Stimulated activated CD4-positive, alpha-beta T cell treated with anti-CD3 and anti-CD28 coated beads, TNF-alpha, amount 100 ng/mL, for 1 hour (primary cell): Measurements from ENCODE around the gene SPIB.
"Not testable (repeated sequence)": the region's sequence is repeated elsewhere in the genome, so short reads cannot be mapped to it uniquely, and the experiment has no call there.

ENCODE experiments used
- DNase-seq, 3 donors: peaks; one replicate each; pipeline ENCODE4 v3.0.0-alpha.2; 2020; ENCODE audit warnings: low read depth in 3 of 3, low spot score in 1 of 3

SPIB gene

GRCh38 chr19:50390952-50391351, 27.8 kb upstream of the SPIB start:
- DNase-seq, result not testable (repeated sequence)

DNA sequence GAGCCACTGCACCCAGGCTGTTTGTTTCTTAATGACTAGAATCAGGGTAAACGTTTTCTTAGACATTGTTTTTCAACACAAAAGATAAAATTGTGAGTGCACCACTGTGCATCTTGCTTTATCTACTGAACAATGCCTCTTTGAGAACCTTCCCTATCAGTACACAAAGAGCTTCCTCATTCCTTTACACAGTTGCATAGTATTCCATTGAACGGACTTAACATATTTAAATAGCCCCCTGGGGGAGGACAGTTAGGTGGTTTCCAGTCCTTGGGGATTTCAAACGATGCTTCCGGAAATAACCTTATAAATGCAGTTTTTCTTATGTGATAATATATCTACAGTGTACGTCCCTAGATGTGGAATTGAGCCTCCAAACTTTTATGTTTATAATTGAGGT, 26.0 kb upstream of the SPIB start:
- no peak for DNase-seq

GRCh38 chr19:50393589-50393988, 25.1 kb upstream of the SPIB start:
- DNase-seq, result no peak

GRCh38 chr19:50394017-50394416, 24.7 kb upstream of the SPIB start:
- DNase-seq, result no peak

DNA sequence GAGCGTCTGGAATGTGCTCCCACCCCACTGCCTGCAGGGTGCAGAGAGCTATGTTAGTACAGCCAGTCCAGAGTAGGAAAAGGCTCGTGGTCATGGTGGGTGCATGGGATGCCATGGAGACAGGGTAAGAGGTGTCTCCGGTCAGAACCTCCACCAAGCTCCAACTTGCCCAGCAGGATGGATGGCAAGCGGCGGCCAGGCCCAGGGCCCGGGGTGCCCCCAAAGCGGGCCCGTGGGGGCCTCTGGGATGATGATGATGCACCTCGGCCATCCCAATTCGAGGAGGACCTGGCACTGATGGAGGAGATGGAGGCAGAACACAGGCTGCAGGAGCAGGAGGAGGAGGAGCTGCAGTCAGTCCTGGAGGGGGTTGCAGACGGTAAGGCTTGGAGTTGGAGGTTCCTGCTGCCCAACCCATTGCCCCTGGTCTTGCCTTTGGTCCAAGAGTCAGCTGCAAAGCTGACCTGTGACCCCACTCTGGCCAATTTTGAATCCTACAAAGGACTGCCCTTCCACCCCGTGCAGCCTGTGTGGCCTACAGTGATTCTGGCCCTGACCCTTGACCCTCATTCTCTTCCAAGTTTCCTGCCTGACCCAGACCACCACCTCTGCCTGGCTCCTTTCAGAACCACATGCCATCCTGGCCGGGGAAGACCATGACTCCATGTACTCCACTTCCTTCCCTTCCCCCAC, 19.9 kb upstream of the SPIB start:
- DNase-seq, result no peak

DNA sequence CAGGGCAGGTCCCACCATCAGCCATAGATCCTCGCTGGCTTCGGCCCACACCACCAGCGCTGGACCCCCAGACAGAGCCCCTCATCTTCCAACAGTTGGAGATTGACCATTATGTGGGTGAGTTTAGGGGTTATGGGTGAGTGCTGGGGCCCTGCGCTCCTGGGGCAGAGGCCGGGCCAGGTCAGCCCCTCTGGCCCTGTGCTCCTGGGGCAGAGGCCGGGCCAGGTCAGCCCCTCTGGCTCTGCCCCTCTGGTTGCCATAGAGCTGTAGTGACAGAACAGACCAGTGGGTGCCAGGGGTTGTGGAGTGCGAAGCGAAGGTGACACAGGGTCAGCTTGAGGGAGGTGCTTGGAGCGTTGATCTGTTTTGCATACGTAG, 19.4 kb upstream of the SPIB start:
- no peak for DNase-seq

- no peak for DNase-seq
Measured at GRCh38 chr19:50401605-50402450, 16.9 kb upstream of the SPIB start.

DNA sequence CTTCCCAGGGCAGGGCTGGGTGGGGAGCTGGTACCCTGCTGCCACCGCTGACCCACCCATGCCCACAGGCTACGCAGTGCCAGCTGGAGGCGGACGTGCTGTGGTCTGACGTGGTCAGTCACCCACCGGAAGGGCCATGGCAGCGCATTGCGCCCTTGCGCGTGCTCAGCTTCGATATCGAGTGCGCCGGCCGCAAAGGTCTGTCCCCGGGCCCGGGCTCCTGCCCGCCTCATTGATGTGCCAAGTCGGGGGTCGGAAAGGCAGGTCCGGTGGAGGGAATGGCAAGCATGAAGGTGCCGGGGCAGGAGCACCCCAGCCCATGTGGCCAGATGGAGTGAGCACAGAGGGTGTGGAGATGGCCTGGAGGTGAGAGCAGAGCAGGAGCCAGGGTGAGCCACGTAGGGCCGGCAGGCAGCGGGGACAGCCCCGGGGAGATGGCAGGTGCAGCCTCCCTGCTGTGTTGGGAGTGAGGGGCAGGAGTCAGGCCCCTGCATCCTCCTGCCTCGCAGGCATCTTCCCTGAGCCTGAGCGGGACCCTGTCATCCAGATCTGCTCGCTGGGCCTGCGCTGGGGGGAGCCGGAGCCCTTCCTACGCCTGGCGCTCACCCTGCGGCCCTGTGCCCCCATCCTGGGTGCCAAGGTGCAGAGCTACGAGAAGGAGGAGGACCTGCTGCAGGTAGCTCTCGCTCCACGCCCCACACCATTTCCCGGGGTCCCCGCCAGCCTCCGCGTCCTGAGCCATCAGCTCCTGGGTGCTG, 16.0 kb upstream of the SPIB start:
- no peak for DNase-seq

GRCh38 chr19:50406156-50406820, 12.4 kb upstream of the SPIB start:
- DNase-seq, result no peak

GRCh38 chr19:50406829-50407228, 11.9 kb upstream of the SPIB start:
- no peak for DNase-seq

DNA sequence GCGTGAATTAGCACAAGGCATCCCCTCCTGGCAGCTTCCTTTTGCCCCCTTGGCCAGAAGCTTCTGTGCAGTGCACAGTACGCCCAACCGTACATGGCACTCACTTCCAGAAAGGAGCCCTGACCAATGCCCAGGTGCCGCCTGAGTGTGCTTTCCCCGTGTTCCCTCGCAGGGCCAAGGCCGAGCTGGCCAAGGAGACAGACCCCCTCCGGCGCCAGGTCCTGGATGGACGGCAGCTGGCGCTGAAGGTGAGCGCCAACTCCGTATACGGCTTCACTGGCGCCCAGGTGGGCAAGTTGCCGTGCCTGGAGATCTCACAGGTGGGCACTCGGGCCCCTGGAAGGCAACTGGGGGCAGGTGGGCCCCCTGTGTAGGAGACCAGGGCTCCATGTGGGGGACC, 9.4 kb upstream of the SPIB start:
- no peak for DNase-seq

DNA sequence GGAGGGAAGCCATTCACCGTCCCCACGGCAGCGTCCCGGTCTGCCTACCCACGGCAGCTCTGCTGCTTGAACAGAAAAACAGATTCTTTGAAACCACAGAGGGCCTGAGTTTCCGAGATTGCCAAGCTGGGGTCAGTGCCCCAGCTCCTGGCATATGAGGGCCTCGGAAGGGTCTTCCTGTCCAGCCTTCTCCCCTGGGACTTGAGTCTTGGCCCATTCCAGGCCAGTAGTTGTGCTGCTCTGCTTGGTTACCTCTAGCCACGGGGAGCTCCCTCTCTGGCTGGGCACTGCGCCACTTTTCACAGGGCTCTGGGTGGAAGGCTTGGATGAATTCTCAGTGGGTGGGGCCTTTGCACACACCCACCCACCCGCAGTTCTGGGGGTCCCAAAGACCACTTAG, 8.6 kb upstream of the SPIB start:
- no peak for DNase-seq

DNA sequence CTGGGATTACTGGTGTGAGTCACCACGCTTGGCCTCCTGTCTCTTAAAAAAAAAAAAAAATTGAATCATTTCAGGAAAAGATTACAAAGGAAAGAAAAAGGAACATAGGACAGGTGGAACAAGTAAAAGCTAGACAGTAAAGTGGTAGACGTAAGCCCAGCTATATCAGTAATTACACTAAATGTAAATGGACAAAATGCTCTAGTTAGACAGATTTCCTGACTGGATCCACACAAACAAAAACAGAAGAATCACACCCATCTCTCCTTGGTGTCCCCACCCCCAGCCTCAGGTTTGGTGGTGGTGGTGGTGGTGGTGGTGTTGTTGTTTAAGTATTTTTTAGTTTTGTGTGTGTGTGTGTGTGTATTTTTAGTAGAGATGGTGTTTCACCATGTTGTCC, 6.3 kb upstream of the SPIB start:
- no peak for DNase-seq

DNA sequence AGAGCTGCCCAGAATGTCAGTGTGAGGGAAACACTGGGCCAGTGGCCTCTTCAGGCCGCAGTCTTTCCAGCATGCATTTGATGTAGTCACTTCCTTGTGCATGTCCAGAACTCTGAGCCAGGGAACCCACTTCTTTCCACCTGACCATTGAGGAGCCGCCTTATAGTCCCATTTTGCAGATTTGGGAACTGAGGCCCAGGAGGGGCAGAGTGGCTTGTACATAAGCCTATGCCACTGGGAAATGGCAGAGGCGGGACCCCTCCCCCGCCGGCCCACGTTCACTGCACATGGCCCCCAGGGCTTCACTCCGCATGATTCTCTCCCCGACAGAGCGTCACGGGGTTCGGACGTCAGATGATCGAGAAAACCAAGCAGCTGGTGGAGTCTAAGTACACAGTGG, 5.6 kb upstream of the SPIB start:
- no peak for DNase-seq

- no peak for DNase-seq
Measured at GRCh38 chr19:50413531-50413930, 5.2 kb upstream of the SPIB start.

DNA sequence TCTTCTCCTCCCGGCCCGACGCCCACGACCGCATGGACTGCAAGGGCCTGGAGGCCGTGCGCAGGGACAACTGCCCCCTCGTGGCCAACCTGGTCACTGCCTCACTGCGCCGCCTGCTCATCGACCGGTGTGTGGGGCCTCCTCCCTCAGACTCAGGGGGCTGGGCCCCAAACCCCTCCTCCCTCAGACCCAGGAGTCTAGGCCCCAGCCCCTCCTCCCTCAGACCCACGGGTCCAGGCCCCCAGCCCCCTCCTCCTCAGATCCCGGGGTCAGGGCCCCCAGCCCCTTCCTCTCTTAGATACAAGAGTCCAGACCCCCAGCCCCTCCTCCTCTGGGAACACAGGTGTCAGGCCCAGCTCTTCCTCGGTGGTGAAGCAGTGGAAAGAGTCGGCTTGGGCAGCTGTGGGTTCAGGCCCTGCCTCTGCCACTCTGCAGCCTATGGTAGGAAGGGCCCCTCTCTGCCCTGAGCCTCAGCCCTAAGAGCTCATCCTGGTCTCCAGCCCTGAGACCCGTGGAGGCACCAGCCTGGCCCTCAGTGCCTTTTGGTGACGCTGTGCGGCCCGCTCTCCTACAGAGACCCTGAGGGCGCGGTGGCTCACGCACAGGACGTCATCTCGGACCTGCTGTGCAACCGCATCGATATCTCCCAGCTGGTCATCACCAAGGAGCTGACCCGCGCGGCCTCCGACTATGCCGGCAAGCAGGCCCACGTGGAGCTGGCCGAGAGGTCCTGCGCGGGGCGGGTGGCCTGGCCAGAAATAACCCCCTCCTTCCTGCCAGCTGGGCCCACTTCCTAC, 3.7 kb upstream of the SPIB start:
- peak; percentile 11 to 72 (median 52) for DNase-seq

DNA sequence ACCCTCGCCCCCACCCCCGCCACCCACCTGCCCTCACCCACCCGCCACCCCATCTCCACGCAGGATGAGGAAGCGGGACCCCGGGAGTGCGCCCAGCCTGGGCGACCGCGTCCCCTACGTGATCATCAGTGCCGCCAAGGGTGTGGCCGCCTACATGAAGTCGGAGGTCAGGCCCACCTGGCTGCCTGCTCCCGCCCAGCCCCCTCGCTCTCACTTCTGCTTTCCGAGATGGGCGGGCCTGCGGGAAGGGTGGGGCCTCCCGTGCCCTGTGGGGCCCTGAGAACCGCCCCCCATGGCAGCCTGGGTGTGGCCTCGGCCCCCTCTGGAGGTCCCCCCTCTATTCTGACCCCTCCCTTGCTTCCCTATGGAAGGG, 3.1 kb upstream of the SPIB start:
- DNase-seq, result no peak

DNA sequence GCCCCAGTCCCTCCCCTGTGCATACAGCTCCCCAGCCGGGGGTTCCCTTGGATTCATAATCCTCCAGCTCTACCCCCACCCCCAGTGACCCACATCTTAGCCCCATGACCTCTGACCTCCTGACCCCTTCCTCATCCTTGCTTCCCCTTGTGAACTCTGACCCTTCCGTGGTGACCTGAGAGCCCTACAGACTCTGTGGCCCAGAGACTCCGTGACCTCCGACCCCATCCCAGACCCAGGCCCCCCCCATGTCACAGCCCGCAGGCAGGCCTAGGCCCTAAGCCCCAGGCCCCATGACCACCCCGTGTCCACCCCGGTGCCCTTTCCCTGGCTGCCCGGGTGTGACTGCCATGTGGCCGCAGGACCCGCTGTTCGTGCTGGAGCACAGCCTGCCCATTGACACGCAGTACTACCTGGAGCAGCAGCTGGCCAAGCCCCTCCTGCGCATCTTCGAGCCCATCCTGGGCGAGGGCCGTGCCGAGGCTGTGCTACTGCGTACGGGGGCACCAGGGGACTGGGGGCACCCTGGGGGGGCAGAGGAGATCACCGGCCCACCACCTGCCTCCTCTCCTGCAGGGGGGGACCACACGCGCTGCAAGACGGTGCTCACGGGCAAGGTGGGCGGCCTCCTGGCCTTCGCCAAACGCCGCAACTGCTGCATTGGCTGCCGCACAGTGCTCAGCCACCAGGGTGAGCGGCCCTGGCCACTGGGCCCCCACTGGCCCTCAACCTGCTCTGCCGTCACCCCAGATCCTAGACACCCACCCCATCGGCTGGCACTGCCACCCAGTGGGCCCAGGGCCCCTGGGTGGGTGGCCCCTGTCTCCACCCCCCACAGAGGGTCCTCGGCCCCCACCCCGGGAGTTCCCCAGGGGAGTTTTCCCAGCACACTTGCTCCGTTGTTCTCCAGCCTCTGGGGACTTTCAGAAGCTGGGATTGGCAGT, 2.4 kb upstream of the SPIB start:
- DNase-seq, result no peak
